Right kidney (tissue), 1 donor: ENCODE results near the gene ANKS1A.
A peak's percentile ranks its signal among the peaks of the same experiment; 100 is the strongest.
"Not testable (repeated sequence)": the region's sequence is repeated elsewhere in the genome, so short reads cannot be mapped to it uniquely, and the experiment has no call there.

ENCODE experiments used
- DNase-seq: peaks from one replicate; pipeline ENCODE4 v3.0.0-alpha.2; 2016

Gene ANKS1A

GRCh38 chr6:34885837-34886236 lies 3.2 kb upstream of the ANKS1A start:
- not testable (repeated sequence) for DNase-seq

- peak; percentile 89 for DNase-seq
Measured at GRCh38 chr6:34887753-34888513, 1.1 kb upstream of the ANKS1A start, which contains the start of gene TAF11. TSS of gene TAF11 (minus strand) at chr6:34888042. CDS start at chr6:34887957, 85 bp downstream.

- DNase-seq, result no peak
Measured at GRCh38 chr6:34888514-34888856, 570 bp upstream of the ANKS1A start.

- no peak for DNase-seq
Measured at GRCh38 chr6:34890533-34890925, 1.5 kb downstream of the ANKS1A start.

- no peak for DNase-seq
Measured at GRCh38 chr6:34891296-34891695, 2.2 kb downstream of the ANKS1A start.

- no peak for DNase-seq
Measured at GRCh38 chr6:34894693-34895092, 5.6 kb downstream of the ANKS1A start.

- no peak for DNase-seq
Measured at GRCh38 chr6:34897130-34897529, 8.1 kb downstream of the ANKS1A start.

GRCh38 chr6:34897716-34898115 lies 8.7 kb downstream of the ANKS1A start:
- no peak for DNase-seq

- DNase-seq, result not testable (repeated sequence)
Measured at GRCh38 chr6:34899748-34900147, 10.7 kb downstream of the ANKS1A start.

- no peak for DNase-seq
Measured at GRCh38 chr6:34900321-34901031, 11.4 kb downstream of the ANKS1A start.

GRCh38 chr6:34901930-34902329 lies 12.9 kb downstream of the ANKS1A start:
- DNase-seq, result no peak

GRCh38 chr6:34904990-34905613 lies 16.0 kb downstream of the ANKS1A start:
- no peak for DNase-seq

- no peak for DNase-seq
Measured at GRCh38 chr6:34906826-34907225, 17.8 kb downstream of the ANKS1A start.

- DNase-seq, result no peak
Measured at GRCh38 chr6:34908194-34908593, 19.1 kb downstream of the ANKS1A start.

- no peak for DNase-seq
Measured at GRCh38 chr6:34909320-34909883, 20.3 kb downstream of the ANKS1A start.

- no peak for DNase-seq
Measured at GRCh38 chr6:34911822-34912221, 22.8 kb downstream of the ANKS1A start.

- DNase-seq, result no peak
Measured at GRCh38 chr6:34912715-34913464, 23.8 kb downstream of the ANKS1A start.

GRCh38 chr6:34914358-34914757 lies 25.3 kb downstream of the ANKS1A start:
- DNase-seq, result no peak

GRCh38 chr6:34916348-34916967 lies 27.4 kb downstream of the ANKS1A start:
- DNase-seq, result no peak

GRCh38 chr6:34917626-34918285 lies 28.7 kb downstream of the ANKS1A start:
- no peak for DNase-seq

GRCh38 chr6:34919651-34920050 lies 30.6 kb downstream of the ANKS1A start:
- DNase-seq, result no peak
